NT2/D1 (cell line): ENCODE measurements around the gene ATP13A3.

Source experiments
- DNase-seq: peaks from one replicate; pipeline ENCODE4 v3.0.0-alpha.2; 2011; ENCODE audit warnings: low read depth, low spot score
- H3K27me3 ChIP-seq: 2 replicates; pipeline ENCODE4 v1.6.0; 2011; ENCODE audit warnings: mild to moderate bottlenecking; ENCODE audit not compliant: insufficient read length, insufficient read depth
- H3K36me3 ChIP-seq: 2 replicates; pipeline ENCODE4 v1.6.1; 2011; ENCODE audit warnings: mild to moderate bottlenecking, low read length, mixed read lengths; ENCODE audit not compliant: insufficient read depth, insufficient read length
- H3K4me1 ChIP-seq: 2 replicates; pipeline ENCODE4 v1.5.1; 2011; ENCODE audit not compliant: insufficient read depth, insufficient read length
- H3K4me3 ChIP-seq: 2 replicates; pipeline ENCODE4 v1.5.1; 2011; ENCODE audit warnings: low read depth; ENCODE audit not compliant: insufficient read length
- H3K9ac ChIP-seq: 2 replicates; pipeline ENCODE4 v1.6.0; 2011; ENCODE audit warnings: low read depth; ENCODE audit not compliant: insufficient read length
- H3K9me3 ChIP-seq: 2 replicates; pipeline ENCODE4 v1.5.1; 2011; ENCODE audit warnings: mild to moderate bottlenecking, low read length; ENCODE audit not compliant: insufficient read depth
- SUZ12 ChIP-seq: IDR thresholded peaks from 2 replicates; pipeline ENCODE4 v1.6.1; 2011; ENCODE audit not compliant: insufficient read length, insufficient read depth; ENCODE audit errors: extremely low read depth
- YY1 ChIP-seq: IDR thresholded peaks from 2 replicates; pipeline ENCODE4 v1.6.1; 2011; ENCODE audit not compliant: insufficient read length, insufficient read depth
- ZNF274 ChIP-seq: IDR thresholded peaks from 2 replicates; pipeline ENCODE4 v1.6.1; 2011; ENCODE audit warnings: mild to moderate bottlenecking, low read depth, low read length

Gene ATP13A3

GRCh38 chr3:194482196-194482593 is 4.6 kb downstream of the ATP13A3 start:
- no peak overlapping the region for H3K4me3 ChIP-seq
- H3K9ac ChIP-seq: no peak overlapping the region
- H3K9me3 ChIP-seq: no peaks in the 10 kb centered on the region
- no peaks in the 10 kb centered on the region for H3K27me3 ChIP-seq
- no peaks in the 10 kb centered on the region for H3K4me1 ChIP-seq
- no peak for TF ChIP-seq SUZ12
- TF ChIP-seq ZNF274: no peak
- no peak for TF ChIP-seq YY1
- no peak for DNase-seq
- H3K36me3 ChIP-seq: peaks cover 53% of the 10 kb centered on the region

GRCh38 chr3:194481525-194482195 is 5.1 kb downstream of the ATP13A3 start:
- no peaks in the 10 kb centered on the region for H3K27me3 ChIP-seq
- no peak for TF ChIP-seq YY1
- no peak overlapping the region for H3K9ac ChIP-seq
- no peak for DNase-seq
- H3K4me3 ChIP-seq: no peak overlapping the region
- H3K4me1 ChIP-seq: no peaks in the 10 kb centered on the region
- H3K36me3 ChIP-seq: peaks cover 53% of the 10 kb centered on the region
- H3K9me3 ChIP-seq: no peaks in the 10 kb centered on the region

GRCh38 chr3:194481103-194481502 is 5.7 kb downstream of the ATP13A3 start:
- Histone ChIP-seq H3K4me3 (no peak overlapping the region), H3K27me3 (no peaks in the 10 kb centered on the region), H3K4me1 (no peaks in the 10 kb centered on the region), H3K9ac (no peak overlapping the region), H3K9me3 (no peaks in the 10 kb centered on the region), H3K36me3 (peaks cover 57% of the 10 kb centered on the region)
- no peak for DNase-seq
- TF ChIP-seq YY1: no peak
- no peak for TF ChIP-seq ZNF274
- no peak for TF ChIP-seq SUZ12

GRCh38 chr3:194476784-194477183 is 10.0 kb downstream of the ATP13A3 start:
- Histone ChIP-seq H3K36me3 (peaks cover 28% of the 10 kb centered on the region), H3K4me3 (no peak overlapping the region), H3K27me3 (no peaks in the 10 kb centered on the region), H3K9ac (no peak overlapping the region), H3K9me3 (no peaks in the 10 kb centered on the region), H3K4me1 (no peaks in the 10 kb centered on the region)
- no peak for DNase-seq
- TF ChIP-seq YY1: no peak
- TF ChIP-seq ZNF274: no peak
- TF ChIP-seq SUZ12: no peak

DNA sequence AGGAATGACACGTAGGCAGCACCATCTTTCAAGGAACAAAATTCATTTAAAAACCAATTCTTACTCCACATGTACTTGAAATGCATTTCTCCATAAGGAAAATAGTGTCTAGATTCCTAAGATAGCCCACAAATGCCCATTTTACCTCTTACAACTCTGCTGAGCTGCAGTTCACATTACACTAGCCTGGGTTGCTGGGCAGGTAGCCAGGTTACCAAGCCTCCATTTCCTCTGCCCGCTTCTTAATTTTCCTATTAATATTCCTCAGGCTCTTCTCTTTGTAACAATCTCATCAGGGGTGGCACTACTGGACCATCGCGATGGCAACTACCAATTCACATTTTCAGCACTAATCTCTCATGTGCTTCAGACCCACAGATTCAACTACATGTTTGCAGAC is 10.8 kb downstream of the ATP13A3 start:
- no peak for DNase-seq
- Histone ChIP-seq H3K9ac (no peak overlapping the region), H3K4me1 (no peaks in the 10 kb centered on the region), H3K36me3 (peaks cover 26% of the 10 kb centered on the region), H3K4me3 (no peak overlapping the region), H3K9me3 (no peaks in the 10 kb centered on the region), H3K27me3 (no peaks in the 10 kb centered on the region)
- TF ChIP-seq YY1: no peak
- TF ChIP-seq ZNF274: no peak
- no peak for TF ChIP-seq SUZ12

DNA sequence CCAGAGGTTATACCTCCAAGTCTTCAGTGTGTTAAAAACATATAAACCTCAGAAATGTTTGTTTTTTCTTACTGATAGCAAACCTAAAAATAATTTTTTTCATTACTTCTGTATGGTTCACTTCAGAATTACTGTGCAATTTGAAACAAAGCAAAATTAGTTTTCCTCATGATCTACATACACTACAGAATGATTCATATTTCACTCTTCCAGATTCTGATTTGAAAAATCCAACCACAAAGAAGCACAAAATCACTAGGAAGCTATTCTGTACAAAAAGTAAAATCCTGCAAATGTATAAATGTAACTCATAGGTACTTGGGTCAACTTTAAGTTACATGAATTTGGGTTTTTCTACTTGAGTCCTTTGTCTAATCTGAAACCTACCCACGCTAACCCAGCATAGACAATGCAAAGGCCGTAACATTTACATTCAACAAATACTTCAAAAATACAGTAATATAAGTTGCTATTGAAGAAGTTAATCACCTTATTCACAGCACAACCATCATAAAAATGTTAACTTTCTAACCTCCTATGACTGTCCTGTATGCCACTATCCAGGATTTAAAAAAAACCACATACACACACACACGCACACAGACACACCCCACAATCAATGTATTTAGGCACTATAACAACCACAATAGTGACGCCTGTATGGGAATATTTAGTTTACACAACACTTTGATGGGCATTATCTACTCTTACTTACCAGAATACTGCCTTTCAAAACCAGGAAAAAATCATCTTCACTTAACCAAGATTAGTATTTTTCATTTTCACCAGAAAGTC is 11.5 kb downstream of the ATP13A3 start:
- Histone ChIP-seq H3K36me3 (peaks cover 22% of the 10 kb centered on the region), H3K4me1 (no peaks in the 10 kb centered on the region), H3K27me3 (no peaks in the 10 kb centered on the region), H3K9ac (no peak overlapping the region), H3K9me3 (no peaks in the 10 kb centered on the region), H3K4me3 (no peak overlapping the region)
- TF ChIP-seq ZNF274: no peak
- TF ChIP-seq SUZ12: no peak
- no peak for TF ChIP-seq YY1
- no peak for DNase-seq

- DNase-seq: no peak
- no peaks in the 10 kb centered on the region for H3K4me1 ChIP-seq
These were observed 12.1 kb downstream of the ATP13A3 start for GRCh38 chr3:194474675-194475074.

More at GRCh38 chr3:194474675-194475074, 12.1 kb downstream of the ATP13A3 start:
- TF ChIP-seq ZNF274: no peak
- no peak for TF ChIP-seq YY1
- TF ChIP-seq SUZ12: no peak
- Histone ChIP-seq H3K9ac (no peak overlapping the region), H3K4me3 (no peak overlapping the region), H3K27me3 (no peaks in the 10 kb centered on the region), H3K36me3 (peaks cover 20% of the 10 kb centered on the region), H3K9me3 (no peaks in the 10 kb centered on the region)
